Cardiac ventricle fibroblast (primary cell): ENCODE results near the gene LUM. TPM values are rescaled to one million over a fixed set of nuclear protein-coding genes. Genes with fewer than 3 reads are reported as not detected.

Experiments
- total RNA-seq: library from RNA; depleted of rRNA; stranded (reverse); fragments of >200 nt; gene quantifications from 2 replicates; pipeline ENCODE4 v1.2.3, GENCODE V29; 2015

LUM gene
- 747 and 759 TPM in 2 replicates for total RNA-seq

GRCh38 chr12:91111366-91112325 lies at the start of gene LUM:
LUM (minus strand) TSS chr12:91111494; CDS start chr12:91108979, 2,515 bp downstream.

GRCh38 chr12:91057368-91058165 lies 53.7 kb downstream of the LUM start, which contains the start of gene KERA:
KERA (minus strand) TSS chr12:91058024; CDS start chr12:91056281, 1,743 bp downstream.

Other genes with a start within 250 kb of the LUM start
- gene CCER1, start 156.3 kb downstream of the LUM start, total RNA-seq: not detected in 2 replicates
- gene EPYC, start 106.5 kb downstream of the LUM start, total RNA-seq: not detected in 2 replicates
- gene KERA, start 53.5 kb downstream of the LUM start, total RNA-seq: 0.20 TPM in 1 of 2 replicates, not detected in the other
- gene DCN, start 71.3 kb upstream of the LUM start, total RNA-seq: 2,110 and 2,484 TPM in 2 replicates